GM12878 (cell line): Measurements from ENCODE around the gene GARRE1. TPM values are rescaled to one million over a fixed set of nuclear protein-coding genes. Genes with fewer than 3 reads are reported as not detected.

Experiments
- ATAC-seq: fragments of 200-7000 bp; cut with Tn5 transposase; 3 replicates; pipeline ENCODE4 v1.9.1; 2020; ENCODE audit warnings: mild to moderate bottlenecking, moderate library complexity
- BruUV-seq: library from RNA; stranded (reverse); fragments of 400-500 nt; replicated peaks from 2 replicates; lab custom pipeline; 2021; lab: Mats Ljungman, UMichigan
- CTCF ChIA-PET: fragments of 300-600 bp; sonication (Branson Sonifier 250); formaldehyde crosslinking; extraction: SDS; loops from one replicate; lab custom pipeline; 2021; ENCODE audit warnings: inconsistent platforms; lab: Yijun Ruan, JAX
- POLR2A ChIA-PET: fragments of 350-600 bp; formaldehyde crosslinking; extraction: SDS; loops from one replicate; lab custom pipeline; 2021; ENCODE audit warnings: inconsistent platforms; lab: Charles Lee
- RAD21 ChIA-PET: fragments of 300-600 bp; sonication (Branson Sonifier 250); formaldehyde crosslinking; loops from one replicate; lab custom pipeline; 2023; ENCODE audit warnings: antibody characterized with exemption; ENCODE audit not compliant: unreplicated experiment; lab: Charles Lee
- SMC1A ChIA-PET: fragments of 300-600 bp; sonication (Branson Sonifier 250); formaldehyde crosslinking; loops from one replicate; lab custom pipeline; 2023; ENCODE audit not compliant: unreplicated experiment, uncharacterized antibody; lab: Charles Lee
- DNase-seq: peaks from one replicate; pipeline ENCODE4 v3.0.0-alpha.2; 2011; ENCODE audit warnings: low read depth, low spot score
- FAIRE-seq: peaks from 3 replicates; lab custom pipeline; 2011; peaks lifted over from hg19 to GRCh38; lab: Jason Lieb, UNC
- H2AFZ ChIP-seq: 2 replicates; pipeline ENCODE4 v1.6.0; 2011; ENCODE audit warnings: low read depth, low read length, control low read depth; ENCODE audit not compliant: control insufficient read depth
- H3K27ac ChIP-seq: 2 replicates; pipeline ENCODE4 v1.5.1; 2011; ENCODE audit warnings: control low read depth; ENCODE audit not compliant: control insufficient read depth, insufficient read depth
- H3K27me3 ChIP-seq, 2 experiments: replicated peaks in 1 of 2; 2 replicates each; pipeline versions ENCODE4 v1.6.0 to v1.6.1; 2011; ENCODE audit warnings: low read length in 1 of 2; ENCODE audit not compliant: control insufficient read depth in 2 of 2, insufficient read depth in 2 of 2
- H3K36me3 ChIP-seq, 2 experiments: 2 replicates each; pipeline ENCODE4 v1.5.1; 2011; ENCODE audit warnings: low read length in 1 of 2; ENCODE audit not compliant: control insufficient read depth in 2 of 2, insufficient read depth in 2 of 2
- H3K4me1 ChIP-seq: 2 replicates; pipeline ENCODE4 v1.6.1; 2011; ENCODE audit warnings: mild to moderate bottlenecking, low read length, moderate library complexity, mixed read lengths; ENCODE audit not compliant: control insufficient read depth, insufficient read depth
- H3K4me2 ChIP-seq: 2 replicates; pipeline ENCODE4 v1.6.0; 2011; ENCODE audit warnings: control low read depth; ENCODE audit not compliant: control insufficient read depth, insufficient read depth
- H3K4me3 ChIP-seq: fragments of 200-600 bp; sonication (generic); 2 replicates; pipeline ENCODE4 v1.5.1; 2016
- H3K79me2 ChIP-seq: 2 replicates; pipeline ENCODE4 v1.6.0; 2011; ENCODE audit warnings: low read length; ENCODE audit not compliant: control insufficient read depth, insufficient read depth
- H3K9ac ChIP-seq: 2 replicates; pipeline ENCODE4 v1.8.0; 2011; ENCODE audit warnings: low read length, control low read depth, mixed read lengths; ENCODE audit not compliant: control insufficient read depth, insufficient read depth
- H3K9me3 ChIP-seq: replicated peaks from 3 replicates; pipeline ENCODE4 v1.5.1; 2011; ENCODE audit warnings: mild to moderate bottlenecking, low read length; ENCODE audit not compliant: control insufficient read depth, insufficient read depth
- H4K20me1 ChIP-seq: 2 replicates; pipeline ENCODE4 v1.6.0; 2011; ENCODE audit not compliant: control insufficient read depth, insufficient read depth
- BMI1 ChIP-seq: fragments of 450-650 bp; IDR thresholded peaks from 2 replicates; pipeline ENCODE4 v1.6.1; 2016; ENCODE audit warnings: mild to moderate bottlenecking, moderate library complexity, borderline replicate concordance
- DPF2 ChIP-seq: fragments of 450-650 bp; IDR thresholded peaks from 2 replicates; pipeline ENCODE4 v1.6.1; 2017; ENCODE audit warnings: mild to moderate bottlenecking
- HDAC2 ChIP-seq: fragments of 200-600 bp; sonication (generic); IDR thresholded peaks from 2 replicates; pipeline ENCODE4 v1.6.1; 2017
- IRF5 ChIP-seq: fragments of 450-650 bp; IDR thresholded peaks from 2 replicates; pipeline ENCODE4 v1.6.1; 2017; ENCODE audit warnings: borderline replicate concordance
- MYB ChIP-seq: fragments of 150-350 bp; IDR thresholded peaks from 2 replicates; pipeline ENCODE4 v1.6.1; 2014; ENCODE audit warnings: mild to moderate bottlenecking, low read depth, low read length, borderline replicate concordance
- RELA ChIP-seq: fragments of 450-650 bp; IDR thresholded peaks from 2 replicates; pipeline ENCODE4 v1.8.0; 2014; ENCODE audit warnings: borderline replicate concordance; ENCODE audit not compliant: partially characterized antibody
- SMAD5 ChIP-seq: IDR thresholded peaks from 2 replicates; pipeline ENCODE4 v1.6.1; 2016; ENCODE audit warnings: antibody characterized with exemption, low read depth
- ZNF24 ChIP-seq: fragments of 450-650 bp; IDR thresholded peaks from 2 replicates; pipeline ENCODE4 v1.6.1; 2017; ENCODE audit warnings: antibody characterized with exemption, mild to moderate bottlenecking
- WGBS: methylation state at CpG from one replicate; pipeline ENCODE4 v1.1.6; 2016; ENCODE audit warnings: low lambda C conversion rate; ENCODE audit not compliant: insufficient replicate concordance, insufficient coverage; ENCODE audit errors: missing lambda C conversion rate; 5-methylcytosine and 5-hydroxymethylcytosine counted together
- in situ Hi-C: fragments of 300-500 bp; cut with MboI; formaldehyde crosslinking; loops from 9 replicates; pipeline ENCODE4 v1.14.3; 2018; ENCODE audit warnings: mixed read lengths
- intact Hi-C: fragments of 100-400 bp; cut with micrococcal nuclease; formaldehyde crosslinking; loops from one replicate; pipeline ENCODE4 v1.14.2; 2022; ENCODE audit not compliant: unreplicated experiment
- polyA plus RNA-seq, 11 experiments: library from polyadenylated mRNA; depleted of rRNA in 4 of 11; unstranded in 6 of 11; stranded (reverse) in 5 of 11; fragments of >200 nt; fragmentation: Nextera tagmentation in 4 of 11; fragmentation: Illumina TruSeq in 1 of 11; extraction: Ambion mirVana in 4 of 11; extraction: Trizol in 1 of 11; gene quantifications; 1 replicate in 1 of 11; 2 replicates in 10 of 11; pipeline versions ENCODE4 v1.2.1 to v1.2.3, GENCODE V29; 2011 to 2016; ENCODE audit warnings: inconsistent platforms in 2 of 11, missing spikeins in 2 of 11, low read depth in 1 of 11
- total RNA-seq, 4 experiments: library from RNA; depleted of rRNA in 3 of 4; stranded (reverse); fragments of >200 nt in 3 of 4; fragmentation: Illumina TruSeq in 1 of 4; extraction: Trizol in 1 of 4; gene quantifications; 2 replicates each; pipeline versions ENCODE4 v1.2.1 to v1.2.3, GENCODE V29; 2013 to 2021

The GARRE1 gene
- total and polyA plus RNA-seq, 10 of the 15 experiments (the other 5 are each of a cell fraction or from before 2014, with no cell fraction given) = 1.1 to 9.4 (median 5.1) TPM

GRCh38 chr19:34260771-34261173, 6.4 kb downstream of the GARRE1 start:
- FAIRE-seq (no peak), ATAC-seq (no peak), DNase-seq (no peak)
- WGBS = 48% methylated on average over 6 of the region's 6 CpGs
- no peaks in the 10 kb centered on the region for H4K20me1 ChIP-seq
- ChIA-PET CTCF (interaction anchor here (1.4 kb wide), 1 partner anchor 9 kb away, joined by 6 read pairs; no protein-coding TSS in a partner anchor), SMC1A (interaction anchor here (0.6 to 1.6 kb wide), 4 partner anchors 10 to 191 kb away, joined by 3 to 4 read pairs (median 4); no protein-coding TSS in a partner anchor), POLR2A (no interaction called here), RAD21 (no interaction called here)
- H3K27me3 ChIP-seq = no peaks in the 10 kb centered on the region
- TF ChIP-seq MYB (no peak), SMAD5 (no peak), BMI1 (no peak), RELA (no peak), DPF2 (no peak)
- no peaks in the 10 kb centered on the region for H3K9me3 ChIP-seq
- H3K36me3 ChIP-seq = no peaks in the 10 kb centered on the region; a peak in 1 of 4 replicates
- H3K79me2 ChIP-seq = no peaks in the 10 kb centered on the region
- H3K27ac ChIP-seq = no peak overlapping the region
- no TSS peak for BruUV-seq
- in situ Hi-C loops = no loop called here
- no peak overlapping the region for H2AFZ ChIP-seq
- intact Hi-C loops = no loop called here
- H3K4me3 ChIP-seq = no peak overlapping the region
- no peak overlapping the region for H3K9ac ChIP-seq
- H3K4me1 ChIP-seq = no peaks in the 10 kb centered on the region
- H3K4me2 ChIP-seq = no peak overlapping the region

- ChIA-PET RAD21 (no interaction called here), CTCF (interaction anchor here (1.2 to 1.4 kb wide), 2 partner anchors 9 to 165 kb away, joined by 3 to 6 read pairs; no protein-coding TSS in a partner anchor), SMC1A (interaction anchor here (1.2 to 1.6 kb wide), 3 partner anchors 9 to 13 kb away, joined by 4 read pairs; no protein-coding TSS in a partner anchor), POLR2A (no interaction called here)
- in situ Hi-C loops (no loop called here), intact Hi-C loops (no loop called here)
- BruUV-seq = no TSS peak
- no peak overlapping the region for H2AFZ ChIP-seq
- DNase-seq = no peak
- no peak for ATAC-seq
- no peak overlapping the region for H3K4me2 ChIP-seq
- H3K9me3 ChIP-seq = no peaks in the 10 kb centered on the region
- H3K36me3 ChIP-seq = no peaks in the 10 kb centered on the region
- no peaks in the 10 kb centered on the region for H3K79me2 ChIP-seq
- H3K4me3 ChIP-seq = no peak overlapping the region
- no peaks in the 10 kb centered on the region for H4K20me1 ChIP-seq
- no peak for TF ChIP-seq ZNF24
- TF ChIP-seq HDAC2 = no peak
- TF ChIP-seq IRF5 = no peak
- TF ChIP-seq, all 136 proteins: peak for 0
- no peaks in the 10 kb centered on the region for H3K27me3 ChIP-seq
- no peaks in the 10 kb centered on the region for H3K4me1 ChIP-seq
- H3K9ac ChIP-seq = no peak overlapping the region
- WGBS = 81% methylated on average over 6 of the region's 6 CpGs
- FAIRE-seq = no peak
- H3K27ac ChIP-seq = no peak overlapping the region
Observed at GRCh38 chr19:34261334-34262109, 7.2 kb downstream of the GARRE1 start.
